T-helper 1 cell (primary cell): Measurements from ENCODE around the gene GDI1.

Experiments
- DNase-seq, 5 donors: peaks; one replicate each; pipeline ENCODE4 v3.0.0-alpha.2; 2012 to 2020

Gene GDI1

DNA sequence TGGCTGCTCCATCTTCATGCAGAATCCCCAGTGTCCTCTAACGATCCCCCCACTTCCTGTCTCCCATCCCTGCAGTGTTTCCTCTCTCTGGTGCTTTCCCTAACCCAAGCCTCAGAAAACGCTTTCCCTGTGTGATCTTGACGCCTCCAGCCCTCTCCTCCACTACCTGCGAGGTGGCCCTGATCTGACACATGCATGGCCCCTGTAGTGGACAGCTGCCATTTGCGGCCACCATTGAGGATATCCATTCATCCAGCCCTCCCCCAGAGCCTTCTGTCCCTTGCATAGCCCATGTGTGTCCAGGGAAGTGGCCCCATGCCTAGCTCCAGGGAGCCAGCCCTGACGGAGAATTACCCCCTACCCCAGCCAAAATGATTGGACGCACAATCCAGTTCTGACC is 46.4 kb downstream of the GDI1 start:
- DNase-seq: no peak

DNA sequence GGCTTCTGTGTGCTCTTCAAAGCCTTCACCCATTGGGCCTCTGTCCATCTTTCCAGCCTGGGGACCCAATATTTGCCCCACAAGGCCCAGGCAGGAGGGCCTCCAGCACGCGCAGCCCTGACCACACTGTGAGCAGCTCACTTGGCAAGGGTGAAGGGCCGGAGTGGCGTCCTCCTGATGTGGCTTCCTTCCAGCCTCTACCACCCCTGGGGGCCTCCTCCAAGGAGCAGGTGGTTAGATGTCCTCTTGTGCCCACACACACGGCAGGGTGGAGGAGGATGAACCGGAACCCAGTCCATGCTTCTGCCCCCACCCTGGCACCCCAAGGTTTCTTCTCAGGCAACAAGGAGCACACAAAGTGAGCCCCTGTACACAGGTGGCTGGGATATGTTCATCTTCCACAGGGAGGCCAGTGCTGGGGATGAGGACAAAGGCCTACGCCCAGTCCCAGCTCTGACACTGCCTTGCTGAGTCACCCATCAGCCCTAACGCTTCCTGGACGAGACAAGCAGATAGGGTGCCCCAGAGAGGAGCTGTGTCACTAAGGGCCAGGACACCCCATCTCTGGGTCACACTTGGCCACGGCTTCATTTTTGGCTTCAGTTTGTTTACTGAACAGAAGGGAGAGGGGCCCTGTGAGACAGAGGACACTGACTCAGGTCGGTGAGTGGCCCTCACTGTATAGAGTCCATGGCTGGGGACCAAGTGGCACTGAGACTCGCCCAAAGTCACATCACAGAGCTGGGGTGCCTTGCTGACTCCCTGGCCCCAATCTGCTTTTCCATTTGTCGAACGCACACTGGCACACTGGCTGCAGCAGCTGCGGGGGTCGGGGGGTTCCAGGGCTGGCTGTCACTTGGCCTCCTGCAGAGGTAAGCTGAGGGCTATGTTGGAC is 47.5 kb downstream of the GDI1 start:
- no peak for DNase-seq

DNA sequence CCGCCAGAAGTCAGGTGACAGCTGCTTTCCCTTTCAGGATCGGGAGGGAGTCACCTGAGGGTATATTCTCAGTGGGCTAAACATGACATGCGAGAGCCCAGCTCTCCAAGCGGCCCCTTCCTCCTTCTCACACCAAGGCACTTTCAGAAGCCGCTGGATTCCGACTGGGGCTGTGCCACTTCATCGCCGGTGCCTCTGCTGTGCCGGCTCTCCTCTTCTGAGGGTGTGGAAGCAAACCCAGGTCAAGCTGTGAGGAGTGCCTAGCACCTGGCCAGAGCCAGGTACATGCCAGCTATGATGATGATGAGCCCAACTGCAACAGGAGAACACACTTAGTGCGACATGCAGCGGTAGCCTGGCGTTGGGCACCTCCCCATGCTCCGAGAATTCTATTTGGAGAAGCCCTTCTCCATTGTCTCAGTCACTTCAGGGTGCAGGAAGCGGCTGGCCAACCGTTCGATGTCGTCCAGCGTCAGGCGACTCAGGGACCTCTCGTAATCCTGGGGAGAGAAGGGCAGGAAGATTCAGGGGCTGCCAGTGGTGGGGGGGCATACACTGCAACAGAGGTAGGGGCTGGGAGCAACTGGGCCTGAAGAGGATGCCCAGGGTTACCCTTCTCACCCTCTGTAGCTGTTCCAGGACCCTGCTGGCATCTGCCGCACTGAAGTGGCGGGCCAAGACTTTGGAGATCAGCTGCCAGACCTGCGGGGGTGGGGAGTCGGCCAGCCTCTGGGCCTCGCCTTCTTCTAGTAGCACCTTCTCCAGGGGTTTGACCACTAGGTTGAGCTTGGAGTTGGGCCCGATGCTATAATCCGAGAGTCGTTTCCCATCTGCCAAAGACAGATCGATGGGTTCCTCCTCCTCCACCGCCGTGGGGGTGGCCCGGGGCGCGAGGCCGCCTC is 48.4 kb downstream of the GDI1 start:
- DNase-seq: no peak

GRCh38 chrX:154486052-154486395 is 49.1 kb downstream of the GDI1 start:
- peak in 4 of 5 donors; percentile 15 to 31 (median 26) for DNase-seq

- peak; percentile 25 to 63 (median 36) for DNase-seq
These were observed 49.6 kb downstream of the GDI1 start, which contains the start of gene UBL4A for GRCh38 chrX:154486396-154487207. TSS of gene UBL4A (minus strand) at chrX:154486615. CDS start at chrX:154486584, 31 bp downstream.

GRCh38 chrX:154487518-154488290 is 50.8 kb downstream of the GDI1 start:
- DNase-seq: no peak

DNA sequence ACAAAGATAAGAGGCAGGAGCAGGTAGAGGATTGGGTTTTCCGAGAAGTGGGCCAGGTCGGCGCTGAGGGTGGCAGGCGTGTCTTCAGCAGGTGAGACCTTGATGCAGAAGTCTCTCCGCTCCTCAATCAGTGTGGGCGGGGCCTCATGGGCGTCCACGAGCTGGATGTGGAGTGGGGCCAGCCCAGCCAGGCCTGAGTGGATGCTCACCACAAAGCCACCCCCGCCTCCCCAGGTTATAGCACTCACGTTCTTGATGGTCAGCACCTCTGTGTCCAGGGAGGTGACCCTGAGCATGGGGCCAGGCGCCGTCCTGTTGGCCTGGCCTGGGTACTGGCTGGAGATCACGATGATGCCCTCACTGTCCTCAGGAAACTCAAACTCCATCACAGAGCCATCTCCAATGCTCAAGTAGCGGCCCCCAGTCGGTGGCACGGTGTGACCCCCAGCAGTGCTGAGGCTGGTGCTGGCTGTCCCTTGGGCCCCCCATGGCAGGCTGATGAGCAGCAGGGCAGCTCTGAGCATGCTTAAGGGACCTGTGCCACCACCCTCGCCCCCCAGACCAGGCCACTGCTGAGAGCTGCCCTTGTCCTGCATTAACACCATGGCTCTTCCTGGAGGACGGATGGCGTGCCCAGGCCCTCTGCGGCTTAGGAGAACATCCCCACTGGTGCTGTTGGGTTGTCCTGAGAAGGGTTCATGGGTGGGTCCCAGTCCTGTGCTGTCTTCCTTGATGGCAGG is 51.6 kb downstream of the GDI1 start:
- DNase-seq: no peak

DNA sequence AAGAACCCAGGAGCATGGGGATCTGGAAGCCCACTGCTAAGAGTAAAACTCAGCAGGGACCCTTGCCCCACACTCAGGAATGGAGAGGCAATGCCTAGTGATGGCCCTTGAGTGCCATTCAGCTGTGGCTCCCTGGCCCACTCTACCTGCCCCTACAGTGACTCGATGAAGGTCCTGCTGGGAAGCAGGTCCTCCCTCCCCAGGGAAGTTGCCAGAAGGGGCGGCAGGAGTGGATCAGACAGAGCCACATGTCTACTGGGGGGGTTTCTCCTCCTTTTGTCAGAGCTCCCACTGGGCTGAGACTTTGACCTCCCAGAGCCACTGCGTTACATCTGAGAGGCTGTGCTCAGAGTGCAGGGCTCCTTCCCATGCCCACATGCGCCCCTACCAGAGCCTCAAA is 52.2 kb downstream of the GDI1 start:
- DNase-seq: no peak

- DNase-seq: peak in 1 of 5 donors; percentile 10
These were observed 53.1 kb downstream of the GDI1 start for GRCh38 chrX:154490021-154490413.

DNA sequence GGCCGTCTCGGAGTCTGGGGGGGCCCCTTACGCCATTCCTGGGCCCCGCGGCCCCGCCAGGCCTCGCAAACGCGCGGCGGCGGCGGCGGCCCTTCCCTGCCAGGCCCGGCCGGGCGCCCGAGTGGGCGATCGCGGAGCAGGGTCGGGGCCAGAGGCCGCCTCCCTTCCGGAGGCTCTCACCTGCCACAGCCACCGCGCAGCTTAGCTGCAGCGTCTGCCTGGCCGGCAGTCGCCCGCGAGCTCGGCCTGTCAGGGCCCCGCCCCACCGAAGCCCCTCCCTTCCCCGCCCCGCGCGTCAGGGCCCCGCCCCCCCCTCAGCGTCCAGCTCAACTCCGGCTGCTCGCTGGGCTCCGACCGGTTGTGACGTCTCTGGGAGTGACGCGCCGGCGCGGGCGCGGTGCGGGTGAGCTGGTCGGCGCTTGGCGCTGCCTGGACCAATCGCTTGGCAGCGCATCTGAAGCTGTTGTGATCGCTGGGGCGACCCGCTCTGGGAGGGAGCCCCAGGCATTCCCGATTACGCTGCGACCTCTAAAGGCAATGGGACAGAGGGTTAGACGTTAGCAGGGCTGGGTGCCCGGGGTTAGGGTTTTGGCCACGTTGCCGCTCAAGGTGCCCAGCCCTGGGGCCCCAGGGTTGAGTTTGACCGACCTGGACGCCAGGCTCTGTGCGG is 53.6 kb downstream of the GDI1 start, which contains the start of gene SLC10A3:
TSS of gene SLC10A3 (minus strand) at position 216 of the 670 bp plus-strand sequence. CDS start 1,689 bp downstream, outside the sequence.
- peak; percentile 80 to 94 (median 81) for DNase-seq
